MM.1S (cell line): ENCODE data around the gene NOL9.

Experiments used
- DNase-seq: peaks from one replicate; pipeline ENCODE4 v3.0.0-alpha.2; 2015
- H2AFZ ChIP-seq: fragments of 300-600 bp; sonication (generic); 2 replicates; pipeline ENCODE4 v1.6.0; 2016; ENCODE audit warnings: antibody characterized with exemption, low read length
- H3F3A ChIP-seq: fragments of 300-600 bp; sonication (generic); 2 replicates; pipeline ENCODE4 v1.6.1; 2016; ENCODE audit warnings: mild to moderate bottlenecking, antibody characterized with exemption, low read length, moderate library complexity, mixed read lengths; ENCODE audit not compliant: insufficient read depth
- H3K27ac ChIP-seq: fragments of 300-600 bp; sonication (generic); 2 replicates; pipeline ENCODE4 v1.5.1; 2016; ENCODE audit warnings: mild to moderate bottlenecking, low read length
- H3K27me3 ChIP-seq: fragments of 300-600 bp; sonication (generic); replicated peaks from 2 replicates; pipeline ENCODE4 v1.6.0; 2016; ENCODE audit warnings: low read length; ENCODE audit not compliant: insufficient read depth
- H3K36me3 ChIP-seq: fragments of 300-600 bp; sonication (generic); replicated peaks from 2 replicates; pipeline ENCODE4 v1.6.1; 2016; ENCODE audit warnings: mild to moderate bottlenecking, low read length, mixed read lengths; ENCODE audit not compliant: insufficient read depth
- H3K4me1 ChIP-seq: fragments of 300-600 bp; sonication (generic); 2 replicates; pipeline ENCODE4 v1.6.1; 2016; ENCODE audit warnings: low read length, mixed read lengths
- H3K4me2 ChIP-seq: fragments of 300-600 bp; sonication (generic); 2 replicates; pipeline ENCODE4 v1.6.0; 2016; ENCODE audit warnings: low read depth, low read length
- H3K4me3 ChIP-seq: fragments of 300-600 bp; sonication (generic); 2 replicates; pipeline ENCODE4 v1.5.1; 2016; ENCODE audit warnings: low read length, mixed read lengths
- H3K79me2 ChIP-seq: fragments of 300-600 bp; sonication (generic); 2 replicates; pipeline ENCODE4 v1.6.1; 2016; ENCODE audit warnings: mixed run types, low read length, mixed read lengths
- H3K9ac ChIP-seq: fragments of 300-600 bp; sonication (generic); 2 replicates; pipeline ENCODE4 v1.6.1; 2016; ENCODE audit warnings: low read length, mixed read lengths
- H3K9me2 ChIP-seq: fragments of 300-600 bp; sonication (generic); replicated peaks from 2 replicates; pipeline ENCODE4 v1.6.1; 2016; ENCODE audit warnings: mild to moderate bottlenecking, low read length, mixed read lengths; ENCODE audit not compliant: insufficient read depth
- H3K9me3 ChIP-seq: fragments of 300-600 bp; sonication (generic); replicated peaks from 2 replicates; pipeline ENCODE4 v1.6.1; 2016; ENCODE audit warnings: mild to moderate bottlenecking, low read length, mixed read lengths; ENCODE audit not compliant: insufficient read depth
- H4K20me1 ChIP-seq: fragments of 300-600 bp; sonication (generic); 2 replicates; pipeline ENCODE4 v1.6.1; 2016; ENCODE audit warnings: mild to moderate bottlenecking, low read length, moderate library complexity, mixed read lengths; ENCODE audit not compliant: insufficient read depth
- CTCF ChIP-seq: fragments of 300-600 bp; sonication (generic); IDR thresholded peaks from 2 replicates; pipeline ENCODE4 v1.5.1; 2016; ENCODE audit warnings: antibody characterized with exemption, low read length, mixed read lengths
- EZH2 ChIP-seq: fragments of 300-600 bp; sonication (generic); optimal IDR thresholded peaks from 2 replicates; pipeline ENCODE3; 2017; ENCODE audit warnings: low read depth, mild to moderate bottlenecking, antibody characterized with exemption, low read length, mixed read lengths
- EZH2phosphoT487 ChIP-seq: fragments of 300-600 bp; sonication (generic); IDR thresholded peaks from 2 replicates; pipeline ENCODE4 v1.6.1; 2018; ENCODE audit warnings: antibody characterized with exemption, low read length

Gene NOL9

GRCh38 chr1:6500544-6501278, 53.6 kb downstream of the NOL9 start:
- Histone ChIP-seq H3K9ac (no peak overlapping the region), H3K9me3 (no peaks in the 10 kb centered on the region), H3K4me1 (no peaks in the 10 kb centered on the region), H3K79me2 (no peaks in the 10 kb centered on the region), H3F3A (no peaks in the 10 kb centered on the region), H3K27ac (no peak overlapping the region), H3K36me3 (no peaks in the 10 kb centered on the region), H3K27me3 (peaks cover 91% of the 10 kb centered on the region), H4K20me1 (no peaks in the 10 kb centered on the region), H2AFZ (no peak overlapping the region), H3K4me2 (no peak overlapping the region), H3K9me2 (no peaks in the 10 kb centered on the region), H3K4me3 (no peak overlapping the region)
- TF ChIP-seq EZH2 (no peak), EZH2phosphoT487 (no peak), CTCF (no peak)
- no peak for DNase-seq

- TF ChIP-seq EZH2phosphoT487 (no peak), EZH2 (no peak), CTCF (no peak)
- Histone ChIP-seq H3K36me3 (no peaks in the 10 kb centered on the region), H3K9me3 (no peaks in the 10 kb centered on the region), H3K9ac (no peak overlapping the region), H3K79me2 (no peaks in the 10 kb centered on the region), H3K4me1 (no peaks in the 10 kb centered on the region), H4K20me1 (no peaks in the 10 kb centered on the region), H2AFZ (no peak overlapping the region), H3K9me2 (no peaks in the 10 kb centered on the region), H3F3A (no peaks in the 10 kb centered on the region), H3K27me3 (peaks cover 91% of the 10 kb centered on the region), H3K4me2 (no peak overlapping the region), H3K27ac (no peak overlapping the region), H3K4me3 (no peak overlapping the region)
- DNase-seq, result no peak
Measured at GRCh38 chr1:6499296-6499695, 55.0 kb downstream of the NOL9 start.

GRCh38 chr1:6498576-6499111, 55.7 kb downstream of the NOL9 start:
- Histone ChIP-seq H3K36me3 (no peaks in the 10 kb centered on the region), H3K4me2 (no peak overlapping the region), H3K27me3 (peaks cover 85% of the 10 kb centered on the region), H3K9ac (no peak overlapping the region), H2AFZ (no peak overlapping the region), H3F3A (no peaks in the 10 kb centered on the region), H3K27ac (no peak overlapping the region), H3K4me1 (no peaks in the 10 kb centered on the region), H3K9me2 (no peaks in the 10 kb centered on the region), H3K4me3 (no peak overlapping the region), H3K9me3 (no peaks in the 10 kb centered on the region), H4K20me1 (no peaks in the 10 kb centered on the region), H3K79me2 (no peaks in the 10 kb centered on the region)
- TF ChIP-seq EZH2phosphoT487 (no peak), CTCF (no peak), EZH2 (no peak)
- DNase-seq, result no peak
